GM18907 (cell line): ENCODE measurements around the gene GRIP2.

ENCODE experiments used
- ATAC-seq: cut with Tn5 transposase; IDR thresholded peaks from one replicate; pipeline ENCODE4 v1.9.1; 2021; ENCODE audit warnings: mild to moderate bottlenecking, moderate library complexity; ENCODE audit not compliant: unreplicated experiment

GRIP2 gene

GRCh38 chr3:14457481-14457880 lies 82.7 kb downstream of the GRIP2 start:
- no peak for ATAC-seq

- no peak for ATAC-seq
Observed at GRCh38 chr3:14456794-14457193, 83.3 kb downstream of the GRIP2 start.

- ATAC-seq: no peak
Observed at GRCh38 chr3:14455571-14456317, 84.4 kb downstream of the GRIP2 start.

- ATAC-seq: no peak
Observed at GRCh38 chr3:14454639-14455310, 85.4 kb downstream of the GRIP2 start.

GRCh38 chr3:14453876-14454638 lies 86.1 kb downstream of the GRIP2 start:
- no peak for ATAC-seq

GRCh38 chr3:14452740-14453710 lies 87.1 kb downstream of the GRIP2 start:
- ATAC-seq: no peak

GRCh38 chr3:14451844-14452739 lies 88.0 kb downstream of the GRIP2 start:
- no peak for ATAC-seq

GRCh38 chr3:14450922-14451606 lies 89.1 kb downstream of the GRIP2 start:
- no peak for ATAC-seq

GRCh38 chr3:14450506-14450905 lies 89.6 kb downstream of the GRIP2 start:
- no peak for ATAC-seq

GRCh38 chr3:14448756-14449727 lies 91.1 kb downstream of the GRIP2 start:
- ATAC-seq: no peak

GRCh38 chr3:14448063-14448462 lies 92.1 kb downstream of the GRIP2 start:
- ATAC-seq: no peak

GRCh38 chr3:14446988-14447570 lies 93.1 kb downstream of the GRIP2 start:
- no peak for ATAC-seq

- no peak for ATAC-seq
Observed at GRCh38 chr3:14445773-14446172, 94.4 kb downstream of the GRIP2 start.

GRCh38 chr3:14444380-14444779 lies 95.8 kb downstream of the GRIP2 start:
- no peak for ATAC-seq

GRCh38 chr3:14441920-14442300 lies 98.2 kb downstream of the GRIP2 start:
- ATAC-seq: no peak

- ATAC-seq: no peak
Observed at GRCh38 chr3:14441240-14441919, 98.8 kb downstream of the GRIP2 start.
